GM23338 (cell line): Measurements from ENCODE around the gene SLC16A7. TPM values are rescaled to one million over a fixed set of nuclear protein-coding genes. Genes with fewer than 3 reads are reported as not detected.

Experiments used
- ATAC-seq: fragments of 200-7000 bp; cut with Tn5 transposase; 3 replicates; pipeline ENCODE4 v1.9.1; 2020
- DNase-seq: peaks from one replicate; pipeline ENCODE4 v3.0.0-alpha.2; 2015; ENCODE audit warnings: low spot score
- H2AFZ ChIP-seq: fragments of 200-600 bp; sonication (generic); 2 replicates; pipeline ENCODE4 v1.8.0; 2016; ENCODE audit warnings: antibody characterized with exemption, mild to moderate bottlenecking, moderate library complexity
- H3F3A ChIP-seq: fragments of 200-600 bp; sonication (generic); replicated peaks from 2 replicates; pipeline ENCODE4 v1.8.0; 2017; ENCODE audit warnings: antibody characterized with exemption, mixed run types, low read depth
- H3K27ac ChIP-seq: fragments of 200-600 bp; sonication (generic); 2 replicates; pipeline ENCODE4 v1.6.1; 2016; ENCODE audit warnings: low read depth
- H3K27me3 ChIP-seq: fragments of 200-600 bp; sonication (generic); 2 replicates; pipeline ENCODE4 v1.8.0; 2016; ENCODE audit warnings: mild to moderate bottlenecking, mixed run types, moderate library complexity; ENCODE audit not compliant: insufficient read depth
- H3K36me3 ChIP-seq: fragments of 200-600 bp; sonication (generic); 2 replicates; pipeline ENCODE4 v1.8.0; 2016; ENCODE audit warnings: mild to moderate bottlenecking; ENCODE audit not compliant: insufficient read depth
- H3K4me1 ChIP-seq: fragments of 200-600 bp; sonication (generic); 2 replicates; pipeline ENCODE4 v1.8.0; 2016; ENCODE audit warnings: mild to moderate bottlenecking, moderate library complexity; ENCODE audit not compliant: insufficient read depth
- H3K4me2 ChIP-seq: fragments of 200-600 bp; sonication (generic); 2 replicates; pipeline ENCODE4 v1.7.1; 2017; ENCODE audit warnings: mixed run types
- H3K4me3 ChIP-seq: fragments of 200-600 bp; sonication (generic); 2 replicates; pipeline ENCODE4 v1.6.1; 2016; ENCODE audit warnings: mixed run types
- H3K79me2 ChIP-seq: fragments of 200-600 bp; sonication (generic); replicated peaks from 2 replicates; pipeline ENCODE4 v1.8.0; 2017; ENCODE audit warnings: mild to moderate bottlenecking; ENCODE audit not compliant: insufficient read depth
- H3K9me2 ChIP-seq: fragments of 200-600 bp; sonication (generic); 2 replicates; pipeline ENCODE4 v1.8.0; 2017; ENCODE audit not compliant: insufficient read depth
- H4K20me1 ChIP-seq: fragments of 200-600 bp; sonication (generic); replicated peaks from 2 replicates; pipeline ENCODE4 v1.8.0; 2017; ENCODE audit warnings: mild to moderate bottlenecking; ENCODE audit not compliant: insufficient read depth
- H3K27ac Mint-ChIP-seq: 2 replicates; pipeline ENCODE4 v1.8.0; 2020; ENCODE audit warnings: inconsistent platforms, mild to moderate bottlenecking, moderate library complexity, mixed read lengths
- H3K27me3 Mint-ChIP-seq: 3 replicates; pipeline ENCODE4 v1.8.0; 2022; ENCODE audit warnings: low read depth, mild to moderate bottlenecking, moderate library complexity, mixed read lengths, inconsistent platforms; ENCODE audit not compliant: insufficient read depth, poor library complexity
- H3K36me3 Mint-ChIP-seq: 3 replicates; pipeline ENCODE4 v1.8.0; 2021; ENCODE audit warnings: low read depth, mild to moderate bottlenecking, inconsistent platforms, moderate library complexity, mixed read lengths
- H3K4me1 Mint-ChIP-seq: 3 replicates; pipeline ENCODE4 v1.8.0; 2020; ENCODE audit warnings: mild to moderate bottlenecking, inconsistent platforms, mixed read lengths
- H3K4me3 Mint-ChIP-seq: 3 replicates; pipeline ENCODE4 v1.8.0; 2021; ENCODE audit warnings: moderate library complexity, mild to moderate bottlenecking, inconsistent platforms, mixed read lengths
- H3K9me3 Mint-ChIP-seq: 3 replicates; pipeline ENCODE4 v1.8.0; 2020; ENCODE audit warnings: moderate library complexity, mild to moderate bottlenecking, inconsistent platforms, mixed read lengths
- CREB1 ChIP-seq: fragments of 250-450 bp; sonication (Bioruptor Pico); IDR thresholded peaks from 2 replicates; pipeline ENCODE4 v1.5.0; 2020; ENCODE audit warnings: low read depth, mild to moderate bottlenecking, moderate library complexity
- CTCF ChIP-seq, 2 experiments: fragments of 200-600 bp in 1 of 2; sonication (generic) in 1 of 2; conservative IDR thresholded peaks; 2 replicates each; pipeline versions ENCODE4 v1.5.1 to v1.6.1; 2016 to 2017; ENCODE audit warnings: antibody characterized with exemption in 2 of 2, low read depth in 2 of 2, mild to moderate bottlenecking in 2 of 2, moderate library complexity in 1 of 2
- EZH2 ChIP-seq: fragments of 200-600 bp; sonication (generic); IDR thresholded peaks from one replicate; pipeline ENCODE4 v1.8.0; 2017; ENCODE audit warnings: antibody characterized with exemption, mild to moderate bottlenecking, low read depth; ENCODE audit not compliant: unreplicated experiment
- EZH2phosphoT487 ChIP-seq: fragments of 200-600 bp; sonication (generic); IDR thresholded peaks from one replicate; pipeline ENCODE4 v1.8.1; 2018; ENCODE audit warnings: antibody characterized with exemption; ENCODE audit not compliant: unreplicated experiment
- NANOG ChIP-seq: IDR thresholded peaks from 2 replicates; pipeline ENCODE4 v1.6.1; 2016; ENCODE audit warnings: antibody characterized with exemption, borderline replicate concordance
- POLR2AphosphoS5 ChIP-seq: IDR thresholded peaks from 2 replicates; pipeline ENCODE4 v1.6.1; 2016; ENCODE audit warnings: antibody characterized with exemption, low read depth
- REST ChIP-seq: IDR thresholded peaks from one replicate; pipeline ENCODE4 v1.6.1; 2018; ENCODE audit warnings: antibody characterized with exemption; ENCODE audit not compliant: unreplicated experiment
- STAT1 ChIP-seq: IDR thresholded peaks from one replicate; pipeline ENCODE4 v1.6.1; 2016; ENCODE audit warnings: antibody characterized with exemption; ENCODE audit not compliant: unreplicated experiment
- ZNF331 ChIP-seq: fragments of 250-450 bp; sonication (Bioruptor Pico); IDR thresholded peaks from 2 replicates; pipeline ENCODE4 v1.5.0; 2020; ENCODE audit warnings: low read depth, mild to moderate bottlenecking, moderate library complexity
- polyA plus RNA-seq: library from polyadenylated mRNA; unstranded; fragments of >200 nt; fragmentation: Nextera tagmentation; extraction: Ambion mirVana; gene quantifications from 2 replicates; pipeline ENCODE4 v1.2.1, GENCODE V29; 2016
- total RNA-seq: library from RNA; depleted of rRNA; stranded (reverse); fragments of >200 nt; shearing (Covaris generic); gene quantifications from 2 replicates; pipeline ENCODE4 v1.2.3, GENCODE V29; 2014
- TF ChIP-seq, protein P1 (sequence below): IDR thresholded peaks from 2 replicates; pipeline ENCODE4 v1.6.1; 2016; ENCODE audit warnings: antibody characterized with exemption

SLC16A7 gene
- total and polyA plus RNA-seq, 2 experiments from 2014 or later: 2.8 to 4.3 TPM

- H3K27ac Mint-ChIP-seq: no peak overlapping the region
- no peak overlapping the region for H3K4me3 ChIP-seq
- H3K36me3 Mint-ChIP-seq: no peaks in the 10 kb centered on the region
- no peaks in the 10 kb centered on the region for H3F3A ChIP-seq
- no peaks in the 10 kb centered on the region for H3K79me2 ChIP-seq
- H3K4me2 ChIP-seq: no peak overlapping the region
- H3K4me1 Mint-ChIP-seq: 0 out of 3 replicates have a peak, but pooled peaks cover 4% of the 10 kb centered on the region
- no peak overlapping the region for H3K27ac ChIP-seq
- no peaks in the 10 kb centered on the region for H3K27me3 ChIP-seq
- DNase-seq (peak; percentile 2), ATAC-seq (no peak)
- no peaks in the 10 kb centered on the region for H3K9me2 ChIP-seq
- H3K36me3 ChIP-seq: no peaks in the 10 kb centered on the region
- TF ChIP-seq CREB1 (CRISPR knock-in tag): no peak
- no peak for TF ChIP-seq NANOG
- no peak for TF ChIP-seq STAT1
- no peak for TF ChIP-seq EZH2
- no peak for TF ChIP-seq POLR2AphosphoS5
- no peaks in the 10 kb centered on the region for H4K20me1 ChIP-seq
- no peaks in the 10 kb centered on the region for H3K9me3 Mint-ChIP-seq
- H3K27me3 Mint-ChIP-seq: peaks cover 2% of the 10 kb centered on the region
- H3K4me1 ChIP-seq: peaks cover 5% of the 10 kb centered on the region; the same call in 1 of the 2 replicates
- H3K4me3 Mint-ChIP-seq: no peak overlapping the region
- no peak overlapping the region; the same call in 1 of the 2 replicates for H2AFZ ChIP-seq
Measured at GRCh38 chr12:59803735-59804134, 207.9 kb downstream of the SLC16A7 start.

- TF ChIP-seq, protein P1, sequence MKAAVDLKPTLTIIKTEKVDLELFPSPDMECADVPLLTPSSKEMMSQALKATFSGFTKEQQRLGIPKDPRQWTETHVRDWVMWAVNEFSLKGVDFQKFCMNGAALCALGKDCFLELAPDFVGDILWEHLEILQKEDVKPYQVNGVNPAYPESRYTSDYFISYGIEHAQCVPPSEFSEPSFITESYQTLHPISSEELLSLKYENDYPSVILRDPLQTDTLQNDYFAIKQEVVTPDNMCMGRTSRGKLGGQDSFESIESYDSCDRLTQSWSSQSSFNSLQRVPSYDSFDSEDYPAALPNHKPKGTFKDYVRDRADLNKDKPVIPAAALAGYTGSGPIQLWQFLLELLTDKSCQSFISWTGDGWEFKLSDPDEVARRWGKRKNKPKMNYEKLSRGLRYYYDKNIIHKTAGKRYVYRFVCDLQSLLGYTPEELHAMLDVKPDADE: no peak
- TF ChIP-seq CTCF (conservative IDR thresholded peaks at IDR 0.05; ENCODE audit: low read depth in 2 of 2): peak; percentile 69 to 92
- Mint-ChIP-seq H3K27me3 (no peaks in the 10 kb centered on the region), H3K9me3 (no peaks in the 10 kb centered on the region), H3K36me3 (no peaks in the 10 kb centered on the region), H3K4me3 (no peak overlapping the region), H3K27ac (no peak overlapping the region), H3K4me1 (0 out of 3 replicates have a peak, but pooled peaks cover 4% of the 10 kb centered on the region)
- peak; percentile 73 for DNase-seq
- H3K9me2 ChIP-seq: no peaks in the 10 kb centered on the region
- no peak overlapping the region for H3K4me3 ChIP-seq
- H3F3A ChIP-seq: no peaks in the 10 kb centered on the region
- H4K20me1 ChIP-seq: no peaks in the 10 kb centered on the region
- H3K27me3 ChIP-seq: no peaks in the 10 kb centered on the region
- no peaks in the 10 kb centered on the region for H3K79me2 ChIP-seq
- peak; percentile 88 for ATAC-seq
- H2AFZ ChIP-seq: no peak overlapping the region
- H3K4me2 ChIP-seq: no peak overlapping the region
- H3K4me1 ChIP-seq: peaks cover 3% of the 10 kb centered on the region; the same call in 1 of the 2 replicates
- H3K36me3 ChIP-seq: no peaks in the 10 kb centered on the region
- H3K27ac ChIP-seq: no peak overlapping the region
Measured at GRCh38 chr12:59808317-59808910, 212.6 kb downstream of the SLC16A7 start.

DNA sequence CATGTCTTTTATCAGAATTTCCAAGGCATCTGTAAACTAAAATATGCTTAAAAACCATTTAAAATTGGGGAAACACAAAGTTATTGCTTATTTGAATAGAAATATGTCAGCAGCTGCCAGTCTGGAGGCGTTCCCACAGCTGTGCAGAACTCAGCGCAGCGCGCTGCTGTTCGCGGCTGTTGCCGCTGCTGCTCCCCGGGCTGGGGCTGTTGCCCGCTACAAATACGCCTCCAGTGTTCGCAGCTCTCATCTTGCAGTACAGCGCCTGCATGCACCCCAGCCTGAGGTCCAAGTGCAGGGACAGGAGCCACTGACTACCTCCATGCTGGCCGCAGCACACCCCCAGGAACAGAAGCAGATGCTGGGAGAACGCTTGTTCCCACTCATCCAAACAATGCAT lies 216.2 kb downstream of the SLC16A7 start:
- 0 out of 2 replicates have a peak overlapping the region, but pooled peaks have one; percentile 35 for H2AFZ ChIP-seq
- TF ChIP-seq POLR2AphosphoS5 (no peak), ZNF331 (CRISPR knock-in tag) (no peak), REST (no peak), EZH2phosphoT487 (no peak), STAT1 (no peak)
- TF ChIP-seq, protein P1: no peak

More for the DNA sequence above, 216.2 kb downstream of the SLC16A7 start:
- Histone ChIP-seq H3K36me3 (no peaks in the 10 kb centered on the region), H3K27me3 (no peaks in the 10 kb centered on the region), H3F3A (no peaks in the 10 kb centered on the region), H3K9me2 (no peaks in the 10 kb centered on the region), H3K4me3 (no peak overlapping the region), H3K79me2 (no peaks in the 10 kb centered on the region), H3K27ac (no peak overlapping the region), H4K20me1 (no peaks in the 10 kb centered on the region), H3K4me2 (no peak overlapping the region), H3K4me1 (no peaks in the 10 kb centered on the region)
- Mint-ChIP-seq H3K4me1 (no peaks in the 10 kb centered on the region), H3K36me3 (no peaks in the 10 kb centered on the region), H3K4me3 (no peak overlapping the region), H3K27me3 (no peaks in the 10 kb centered on the region), H3K27ac (no peak overlapping the region), H3K9me3 (peaks cover 2% of the 10 kb centered on the region; the same call in 2 of the 3 replicates)
- DNase-seq: no peak
- ATAC-seq: no peak
